ENCODE measurements around the gene HDAC4.

The HDAC4 gene

DNA sequence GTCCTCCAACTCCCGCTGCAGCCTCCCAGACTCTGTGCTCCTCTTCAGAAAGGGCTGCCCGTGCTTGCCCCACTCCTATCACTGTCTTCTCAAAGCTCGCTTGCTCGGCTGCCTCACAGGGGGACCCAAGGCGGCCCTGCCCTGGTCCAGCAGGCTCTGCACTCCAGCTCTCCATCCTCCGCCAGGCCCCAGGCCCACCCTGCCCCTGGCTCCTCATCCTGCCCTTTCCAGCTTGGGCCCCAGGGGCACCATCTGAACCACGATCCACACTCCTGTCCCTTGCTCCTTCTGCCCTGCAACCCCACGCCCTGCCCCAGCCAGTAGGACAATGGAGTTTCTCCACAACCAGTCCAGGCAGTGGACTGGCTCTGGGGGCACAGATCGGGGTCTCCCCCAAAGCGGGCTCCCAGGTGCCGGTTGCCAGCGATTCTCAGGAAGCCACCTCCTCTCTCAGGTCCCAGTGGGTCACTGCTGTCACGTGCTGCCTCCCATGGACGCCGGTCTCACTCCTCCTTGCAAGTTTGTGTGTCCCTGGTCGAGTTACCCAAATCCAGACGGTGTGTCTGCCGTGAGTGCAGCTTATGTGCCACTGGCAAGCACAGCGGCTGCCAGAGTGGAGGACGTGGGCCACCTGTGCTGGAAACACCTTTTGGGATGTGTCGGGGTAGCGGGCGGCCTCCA is 238.5 kb downstream of the HDAC4 start:
- Histone ChIP-seq H3K9ac (ENCODE audit: low read length) (no peak overlapping the region), H3K4me2 (ENCODE audit: low read length) (no peak overlapping the region), H3K36me3 (ENCODE audit: control insufficient read depth in 1 of 2, insufficient read depth in 2 of 2, low read length in 2 of 2) (peaks cover 3 to 7% of the 10 kb centered on the region in 2 experiments), H3K4me1 (ENCODE audit: control insufficient read depth in 1 of 2, insufficient read depth in 2 of 2, low read length in 2 of 2) (peaks cover 8 to 9% of the 10 kb centered on the region in 2 experiments), H3K4me3 (ENCODE audit: low read depth, low read length) (no peak overlapping the region), H3K14ac (ENCODE audit: low read length) (no peak overlapping the region), H2BK12ac (ENCODE audit: low read length) (no peak overlapping the region), H3K18ac (ENCODE audit: low read length) (no peak overlapping the region), H2BK120ac (ENCODE audit: insufficient read depth, low read length, poor library complexity) (no peak overlapping the region), H3K4ac (ENCODE audit: low read depth, low read length) (no peak overlapping the region), H2AK5ac (ENCODE audit: low read length) (no peak overlapping the region), H4K91ac (ENCODE audit: low read depth, low read length) (no peak overlapping the region), H3K79me1 (ENCODE audit: low read length) (no peaks in the 10 kb centered on the region), H2AFZ (ENCODE audit: insufficient read depth, low read length, poor library complexity) (no peak overlapping the region), H3K23ac (ENCODE audit: low read length) (no peak overlapping the region), H3K27ac (ENCODE audit: low read depth, low read length) (no peak overlapping the region), H3K27me3 (ENCODE audit: insufficient read depth, low read length) (no peaks in the 10 kb centered on the region), H2BK5ac (ENCODE audit: low read depth, low read length, poor library complexity) (no peak overlapping the region), H4K12ac (ENCODE audit: low read depth, low read length) (no peak overlapping the region), H3K9me3 (ENCODE audit: insufficient read depth, low read depth, low read length) (peaks cover 7% of the 10 kb centered on the region), H3K79me2 (ENCODE audit: control insufficient read depth, insufficient read depth, low read length, poor library complexity) (no peaks in the 10 kb centered on the region), H4K8ac (ENCODE audit: low read depth, low read length) (no peak overlapping the region)
- DNase-seq: no peak
- WGBS (ENCODE audit: extremely low coverage, insufficient coverage, insufficient read length): no CpG with 5 or more reads among the region's 23 CpGs

GRCh38 chr2:239161711-239162140 is 239.1 kb downstream of the HDAC4 start:
- no peaks in the 10 kb centered on the region for H3K79me2 ChIP-seq (ENCODE audit: control insufficient read depth, insufficient read depth, low read length, poor library complexity)
- no peaks in the 10 kb centered on the region for H3K27me3 ChIP-seq (ENCODE audit: insufficient read depth, low read length)

GRCh38 chr2:239160226-239161143 is 240.3 kb downstream of the HDAC4 start:
- H3K4me3 ChIP-seq (ENCODE audit: low read depth, low read length): no peak overlapping the region
- H3K18ac ChIP-seq (ENCODE audit: low read length): no peak overlapping the region
- no peak overlapping the region for H2BK120ac ChIP-seq (ENCODE audit: insufficient read depth, low read length, poor library complexity)
- H3K9ac ChIP-seq (ENCODE audit: low read length): no peak overlapping the region
- no peak overlapping the region for H4K12ac ChIP-seq (ENCODE audit: low read depth, low read length)
- no peak overlapping the region for H2AK5ac ChIP-seq (ENCODE audit: low read length)
- no peak overlapping the region for H3K23ac ChIP-seq (ENCODE audit: low read length)
- H3K4ac ChIP-seq (ENCODE audit: low read depth, low read length): no peak overlapping the region
- no peaks in the 10 kb centered on the region for H3K79me1 ChIP-seq (ENCODE audit: low read length)
- no peak for DNase-seq
- H2AFZ ChIP-seq (ENCODE audit: insufficient read depth, low read length, poor library complexity): no peak overlapping the region
- 100% methylated on average over 2 of the region's 32 CpGs for WGBS (ENCODE audit: extremely low coverage, insufficient coverage, insufficient read length)
- H3K36me3 ChIP-seq (ENCODE audit: control insufficient read depth in 1 of 2, insufficient read depth in 2 of 2, low read length in 2 of 2): peaks cover 3 to 12% of the 10 kb centered on the region in 2 experiments
- H3K9me3 ChIP-seq (ENCODE audit: insufficient read depth, low read depth, low read length): peaks cover 5% of the 10 kb centered on the region
- no peaks in the 10 kb centered on the region for H3K27me3 ChIP-seq (ENCODE audit: insufficient read depth, low read length)
- no peak overlapping the region for H2BK5ac ChIP-seq (ENCODE audit: low read depth, low read length, poor library complexity)
- H3K14ac ChIP-seq (ENCODE audit: low read length): no peak overlapping the region
- H3K79me2 ChIP-seq (ENCODE audit: control insufficient read depth, insufficient read depth, low read length, poor library complexity): no peaks in the 10 kb centered on the region
- H3K27ac ChIP-seq (ENCODE audit: low read depth, low read length): no peak overlapping the region
- no peak overlapping the region for H4K91ac ChIP-seq (ENCODE audit: low read depth, low read length)
- H3K4me1 ChIP-seq (ENCODE audit: control insufficient read depth in 1 of 2, insufficient read depth in 2 of 2, low read length in 2 of 2): no peaks in the 10 kb centered on the region
- no peak overlapping the region for H3K4me2 ChIP-seq (ENCODE audit: low read length)
- no peak overlapping the region for H2BK12ac ChIP-seq (ENCODE audit: low read length)
- H4K8ac ChIP-seq (ENCODE audit: low read depth, low read length): no peak overlapping the region

More at GRCh38 chr2:239161711-239162140, 239.1 kb downstream of the HDAC4 start:
- Histone ChIP-seq H3K79me1 (ENCODE audit: low read length) (no peaks in the 10 kb centered on the region), H2BK120ac (ENCODE audit: insufficient read depth, low read length, poor library complexity) (no peak overlapping the region), H2AK5ac (ENCODE audit: low read length) (no peak overlapping the region), H2BK12ac (ENCODE audit: low read length) (no peak overlapping the region), H4K8ac (ENCODE audit: low read depth, low read length) (no peak overlapping the region), H2BK5ac (ENCODE audit: low read depth, low read length, poor library complexity) (no peak overlapping the region), H3K18ac (ENCODE audit: low read length) (no peak overlapping the region), H3K9me3 (ENCODE audit: insufficient read depth, low read depth, low read length) (peaks cover 5% of the 10 kb centered on the region), H3K4me1 (ENCODE audit: control insufficient read depth in 1 of 2, insufficient read depth in 2 of 2, low read length in 2 of 2) (peaks cover 4% of the 10 kb centered on the region in 2 experiments), H2AFZ (ENCODE audit: insufficient read depth, low read length, poor library complexity) (no peak overlapping the region), H4K12ac (ENCODE audit: low read depth, low read length) (no peak overlapping the region), H3K27ac (ENCODE audit: low read depth, low read length) (no peak overlapping the region), H3K14ac (ENCODE audit: low read length) (no peak overlapping the region), H3K23ac (ENCODE audit: low read length) (no peak overlapping the region), H3K4ac (ENCODE audit: low read depth, low read length) (no peak overlapping the region), H3K4me3 (ENCODE audit: low read depth, low read length) (no peak overlapping the region), H4K91ac (ENCODE audit: low read depth, low read length) (no peak overlapping the region), H3K36me3 (ENCODE audit: control insufficient read depth in 1 of 2, insufficient read depth in 2 of 2, low read length in 2 of 2) (peaks cover 3 to 7% of the 10 kb centered on the region in 2 experiments), H3K9ac (ENCODE audit: low read length) (no peak overlapping the region), H3K4me2 (ENCODE audit: low read length) (no peak overlapping the region)
- WGBS (ENCODE audit: extremely low coverage, insufficient coverage, insufficient read length): no CpG with 5 or more reads among the region's 14 CpGs
- DNase-seq: no peak

DNA sequence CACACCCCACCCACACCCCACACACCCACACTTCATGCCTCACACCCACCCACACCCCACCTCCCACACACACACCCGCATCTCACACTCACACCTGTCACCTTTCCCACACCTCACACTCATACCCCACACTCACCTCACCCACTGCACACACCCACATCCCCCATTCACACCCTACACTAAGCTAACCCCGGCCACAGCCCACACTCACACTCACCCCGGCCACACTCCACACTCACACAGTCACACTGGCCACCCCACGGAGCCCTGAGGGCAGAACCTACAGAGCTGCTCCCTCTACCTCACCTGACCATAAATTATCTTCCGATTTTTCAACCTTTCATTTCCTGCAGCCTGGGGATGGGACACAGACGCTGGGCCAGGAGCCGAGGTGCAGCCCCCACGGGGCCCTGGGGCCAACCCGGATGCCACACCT is 241.3 kb downstream of the HDAC4 start:
- peaks cover 3 to 15% of the 10 kb centered on the region in 2 experiments for H3K36me3 ChIP-seq (ENCODE audit: control insufficient read depth in 1 of 2, insufficient read depth in 2 of 2, low read length in 2 of 2)
- no peak overlapping the region for H4K91ac ChIP-seq (ENCODE audit: low read depth, low read length)
- H3K23ac ChIP-seq (ENCODE audit: low read length): no peak overlapping the region
- no peaks in the 10 kb centered on the region for H3K27me3 ChIP-seq (ENCODE audit: insufficient read depth, low read length)
- H2BK5ac ChIP-seq (ENCODE audit: low read depth, low read length, poor library complexity): no peak overlapping the region
- H3K18ac ChIP-seq (ENCODE audit: low read length): no peak overlapping the region
- H3K4me3 ChIP-seq (ENCODE audit: low read depth, low read length): no peak overlapping the region
- no peak overlapping the region for H3K14ac ChIP-seq (ENCODE audit: low read length)
- H3K79me2 ChIP-seq (ENCODE audit: control insufficient read depth, insufficient read depth, low read length, poor library complexity): no peaks in the 10 kb centered on the region
- no peak overlapping the region for H2AFZ ChIP-seq (ENCODE audit: insufficient read depth, low read length, poor library complexity)
- peaks cover 5% of the 10 kb centered on the region for H3K9me3 ChIP-seq (ENCODE audit: insufficient read depth, low read depth, low read length)
- no peaks in the 10 kb centered on the region for H3K79me1 ChIP-seq (ENCODE audit: low read length)
- no peak overlapping the region for H3K9ac ChIP-seq (ENCODE audit: low read length)
- no peak overlapping the region for H3K4me2 ChIP-seq (ENCODE audit: low read length)
- no peak overlapping the region for H2BK12ac ChIP-seq (ENCODE audit: low read length)
- H3K4me1 ChIP-seq (ENCODE audit: control insufficient read depth in 1 of 2, insufficient read depth in 2 of 2, low read length in 2 of 2): no peaks in the 10 kb centered on the region
- H2AK5ac ChIP-seq (ENCODE audit: low read length): no peak overlapping the region
- H4K12ac ChIP-seq (ENCODE audit: low read depth, low read length): no peak overlapping the region
- WGBS (ENCODE audit: extremely low coverage, insufficient coverage, insufficient read length): 100% methylated on average over 1 of the region's 9 CpGs
- H3K4ac ChIP-seq (ENCODE audit: low read depth, low read length): no peak overlapping the region
- DNase-seq: no peak
- no peak overlapping the region for H3K27ac ChIP-seq (ENCODE audit: low read depth, low read length)
- no peak overlapping the region for H4K8ac ChIP-seq (ENCODE audit: low read depth, low read length)
- H2BK120ac ChIP-seq (ENCODE audit: insufficient read depth, low read length, poor library complexity): no peak overlapping the region
